CD4-positive, alpha-beta T cell treated with Interleukin-21 for 1 hour (primary cell): ENCODE results near the gene TMC4.
"Not testable (repeated sequence)": the region's sequence is repeated elsewhere in the genome, so short reads cannot be mapped to it uniquely, and the experiment has no call there.

ENCODE experiments used
- DNase-seq: peaks from one replicate; pipeline ENCODE4 v3.0.0-alpha.2; 2020

The TMC4 gene

GRCh38 chr19:54203151-54203611 lies 30.2 kb upstream of the TMC4 start:
- DNase-seq, result no peak

- DNase-seq, result no peak
Measured at GRCh38 chr19:54201980-54202379, 29.0 kb upstream of the TMC4 start.

GRCh38 chr19:54201172-54201701 lies 28.3 kb upstream of the TMC4 start:
- no peak for DNase-seq

- DNase-seq, result no peak
Measured at GRCh38 chr19:54199401-54199800, 26.4 kb upstream of the TMC4 start.

GRCh38 chr19:54197121-54197520 lies 24.2 kb upstream of the TMC4 start:
- DNase-seq, result no peak

GRCh38 chr19:54196536-54196935 lies 23.6 kb upstream of the TMC4 start:
- no peak for DNase-seq

- not testable (repeated sequence) for DNase-seq
Measured at GRCh38 chr19:54194463-54194862, 21.5 kb upstream of the TMC4 start.

GRCh38 chr19:54193011-54193410 lies 20.1 kb upstream of the TMC4 start:
- no peak for DNase-seq

- no peak for DNase-seq
Measured at GRCh38 chr19:54191811-54192453, 19.0 kb upstream of the TMC4 start.

GRCh38 chr19:54191011-54191810 lies 18.3 kb upstream of the TMC4 start, which contains the start of gene TSEN34:
TSS of gene TSEN34 (plus strand) at chr19:54191308. CDS start at chr19:54191365, 57 bp downstream.
- DNase-seq, result peak; percentile 91

- peak; percentile 100 for DNase-seq
Measured at GRCh38 chr19:54190503-54191010, 17.6 kb upstream of the TMC4 start.

- peak; percentile 100 for DNase-seq
Measured at GRCh38 chr19:54189735-54190502, 17.0 kb upstream of the TMC4 start.

GRCh38 chr19:54189145-54189734 lies 16.3 kb upstream of the TMC4 start, which contains the start of gene MBOAT7:
TSS of gene MBOAT7 (minus strand) at chr19:54189580. CDS start at chr19:54188508, 1,072 bp downstream.
- DNase-seq, result no peak

- peak; percentile 63 for DNase-seq
Measured at GRCh38 chr19:54188215-54188871, 15.4 kb upstream of the TMC4 start.

- no peak for DNase-seq
Measured at GRCh38 chr19:54186934-54187381, 14.0 kb upstream of the TMC4 start.

- DNase-seq, result no peak
Measured at GRCh38 chr19:54186351-54186750, 13.4 kb upstream of the TMC4 start.

GRCh38 chr19:54183431-54183830 lies 10.5 kb upstream of the TMC4 start:
- no peak for DNase-seq

GRCh38 chr19:54181894-54182293 lies 8.9 kb upstream of the TMC4 start:
- DNase-seq, result not testable (repeated sequence)

GRCh38 chr19:54180691-54181091 lies 7.7 kb upstream of the TMC4 start:
- DNase-seq, result no peak

- no peak for DNase-seq
Measured at GRCh38 chr19:54179921-54180461, 7.0 kb upstream of the TMC4 start.

GRCh38 chr19:54179262-54179852 lies 6.4 kb upstream of the TMC4 start:
- no peak for DNase-seq
